Myocyte (in vitro differentiated cells): ENCODE measurements around the gene MEIS1. TPM values are rescaled to one million over a fixed set of nuclear protein-coding genes. Genes with fewer than 3 reads are reported as not detected.

Experiments used
- DNase-seq: peaks from one replicate; pipeline ENCODE4 v3.0.0-alpha.2; 2012; ENCODE audit warnings: low read depth
- total RNA-seq: library from RNA; depleted of rRNA; stranded (reverse); fragments of >200 nt; gene quantifications from 2 replicates; pipeline ENCODE4 v1.2.3, GENCODE V29; 2014

Gene MEIS1
- total RNA-seq, 1 donor from 2014 or later = 2.2 TPM

GRCh38 chr2:66506265-66506664, 71.3 kb downstream of the MEIS1 start:
- no peak for DNase-seq

GRCh38 chr2:66507673-66508201, 72.8 kb downstream of the MEIS1 start:
- DNase-seq = no peak

GRCh38 chr2:66508484-66509071, 73.7 kb downstream of the MEIS1 start:
- DNase-seq = no peak

- no peak for DNase-seq
Observed at GRCh38 chr2:66509326-66509811, 74.4 kb downstream of the MEIS1 start.

GRCh38 chr2:66512626-66513025, 77.7 kb downstream of the MEIS1 start:
- DNase-seq = no peak

- no peak for DNase-seq
Observed at GRCh38 chr2:66515743-66516142, 80.8 kb downstream of the MEIS1 start.

- DNase-seq = no peak
Observed at GRCh38 chr2:66516499-66516898, 81.6 kb downstream of the MEIS1 start.

GRCh38 chr2:66517772-66518171, 82.8 kb downstream of the MEIS1 start:
- DNase-seq = no peak

- no peak for DNase-seq
Observed at GRCh38 chr2:66519264-66519843, 84.4 kb downstream of the MEIS1 start.

GRCh38 chr2:66521291-66521922, 86.5 kb downstream of the MEIS1 start:
- no peak for DNase-seq

GRCh38 chr2:66522611-66523376, 87.9 kb downstream of the MEIS1 start:
- no peak for DNase-seq

GRCh38 chr2:66523377-66523969, 88.5 kb downstream of the MEIS1 start:
- DNase-seq = no peak

GRCh38 chr2:66523990-66524389, 89.1 kb downstream of the MEIS1 start:
- no peak for DNase-seq

GRCh38 chr2:66525606-66526005, 90.7 kb downstream of the MEIS1 start:
- no peak for DNase-seq

GRCh38 chr2:66526180-66526579, 91.3 kb downstream of the MEIS1 start:
- no peak for DNase-seq

- no peak for DNase-seq
Observed at GRCh38 chr2:66528974-66529724, 94.2 kb downstream of the MEIS1 start.

GRCh38 chr2:66530651-66531050, 95.7 kb downstream of the MEIS1 start:
- no peak for DNase-seq

- DNase-seq = no peak
Observed at GRCh38 chr2:66531155-66531554, 96.2 kb downstream of the MEIS1 start.

- DNase-seq = no peak
Observed at GRCh38 chr2:66531567-66531966, 96.6 kb downstream of the MEIS1 start.
